ENCODE data around the gene RNASE3.
"Not testable (repeated sequence)": the region's sequence is repeated elsewhere in the genome, so short reads cannot be mapped to it uniquely, and the experiment has no call there.

Gene RNASE3

GRCh38 chr14:20891126-20891825 lies at the start of gene RNASE3:
RNASE3 (plus strand) TSS chr14:20891385; CDS start chr14:20891687, 302 bp downstream.
- H3K27me3 ChIP-seq (ENCODE audit: low read depth, low read length); H3K9me3 ChIP-seq (ENCODE audit: control insufficient read depth in 1 of 2, low read length in 2 of 2); H3K27ac ChIP-seq (ENCODE audit: low read length): not testable (repeated sequence)

GRCh38 chr14:20846560-20846959 lies 44.6 kb upstream of the RNASE3 start:
- Histone ChIP-seq H3K4me1 (ENCODE audit: control insufficient read depth in 1 of 2, insufficient read depth in 2 of 2, low read length in 2 of 2) (no peaks in the 10 kb centered on the region), H3K27ac (ENCODE audit: low read length) (no peak overlapping the region), H3K9me3 (ENCODE audit: control insufficient read depth in 1 of 2, low read length in 2 of 2) (no peaks in the 10 kb centered on the region), H3K27me3 (ENCODE audit: low read depth, low read length) (no peaks in the 10 kb centered on the region), H3K4me3 (ENCODE audit: low read depth in 1 of 2, low read length in 2 of 2) (no peak overlapping the region), H3K36me3 (ENCODE audit: control insufficient read depth in 1 of 2, insufficient read depth in 2 of 2, low read length in 2 of 2) (no peaks in the 10 kb centered on the region)

More at GRCh38 chr14:20891126-20891825, at the start of gene RNASE3:
- H3K4me1 ChIP-seq (ENCODE audit: control insufficient read depth in 1 of 2, insufficient read depth in 2 of 2, low read length in 2 of 2); H3K4me3 ChIP-seq (ENCODE audit: low read depth in 1 of 2, low read length in 2 of 2); H3K36me3 ChIP-seq (ENCODE audit: control insufficient read depth in 1 of 2, insufficient read depth in 2 of 2, low read length in 2 of 2): not testable (repeated sequence)

- H3K36me3 ChIP-seq (ENCODE audit: control insufficient read depth in 1 of 2, insufficient read depth in 2 of 2, low read length in 2 of 2), result no peaks in the 10 kb centered on the region
- H3K27me3 ChIP-seq (ENCODE audit: low read depth, low read length), result no peaks in the 10 kb centered on the region
- no peaks in the 10 kb centered on the region for H3K9me3 ChIP-seq (ENCODE audit: control insufficient read depth in 1 of 2, low read length in 2 of 2)
- no peak overlapping the region for H3K4me3 ChIP-seq (ENCODE audit: low read depth in 1 of 2, low read length in 2 of 2)
- no peak overlapping the region for H3K27ac ChIP-seq (ENCODE audit: low read length)
- H3K4me1 ChIP-seq (ENCODE audit: control insufficient read depth in 1 of 2, insufficient read depth in 2 of 2, low read length in 2 of 2), result no peaks in the 10 kb centered on the region
Observed at GRCh38 chr14:20848316-20848954, 42.8 kb upstream of the RNASE3 start.

GRCh38 chr14:20848955-20849570 lies 42.1 kb upstream of the RNASE3 start:
- no peaks in the 10 kb centered on the region for H3K9me3 ChIP-seq (ENCODE audit: control insufficient read depth in 1 of 2, low read length in 2 of 2)
- no peaks in the 10 kb centered on the region for H3K27me3 ChIP-seq (ENCODE audit: low read depth, low read length)
- no peaks in the 10 kb centered on the region for H3K4me1 ChIP-seq (ENCODE audit: control insufficient read depth in 1 of 2, insufficient read depth in 2 of 2, low read length in 2 of 2)
- H3K4me3 ChIP-seq (ENCODE audit: low read depth in 1 of 2, low read length in 2 of 2), result no peak overlapping the region
- H3K36me3 ChIP-seq (ENCODE audit: control insufficient read depth in 1 of 2, insufficient read depth in 2 of 2, low read length in 2 of 2), result no peaks in the 10 kb centered on the region
- no peak overlapping the region for H3K27ac ChIP-seq (ENCODE audit: low read length)

GRCh38 chr14:20853042-20853441 lies 38.1 kb upstream of the RNASE3 start:
- H3K9me3 ChIP-seq (ENCODE audit: control insufficient read depth in 1 of 2, low read length in 2 of 2), result no peaks in the 10 kb centered on the region
- no peaks in the 10 kb centered on the region for H3K36me3 ChIP-seq (ENCODE audit: control insufficient read depth in 1 of 2, insufficient read depth in 2 of 2, low read length in 2 of 2)
- no peak overlapping the region for H3K4me3 ChIP-seq (ENCODE audit: low read depth in 1 of 2, low read length in 2 of 2)
- H3K4me1 ChIP-seq (ENCODE audit: control insufficient read depth in 1 of 2, insufficient read depth in 2 of 2, low read length in 2 of 2), result no peaks in the 10 kb centered on the region
- no peaks in the 10 kb centered on the region for H3K27me3 ChIP-seq (ENCODE audit: low read depth, low read length)
- no peak overlapping the region for H3K27ac ChIP-seq (ENCODE audit: low read length)

GRCh38 chr14:20855652-20856291 lies 35.4 kb upstream of the RNASE3 start:
- H3K27ac ChIP-seq (ENCODE audit: low read length), result no peak overlapping the region
- no peak overlapping the region for H3K4me3 ChIP-seq (ENCODE audit: low read depth in 1 of 2, low read length in 2 of 2)
- no peaks in the 10 kb centered on the region for H3K27me3 ChIP-seq (ENCODE audit: low read depth, low read length)
- no peaks in the 10 kb centered on the region for H3K36me3 ChIP-seq (ENCODE audit: control insufficient read depth in 1 of 2, insufficient read depth in 2 of 2, low read length in 2 of 2)
- no peaks in the 10 kb centered on the region for H3K9me3 ChIP-seq (ENCODE audit: control insufficient read depth in 1 of 2, low read length in 2 of 2)
- no peaks in the 10 kb centered on the region for H3K4me1 ChIP-seq (ENCODE audit: control insufficient read depth in 1 of 2, insufficient read depth in 2 of 2, low read length in 2 of 2)

- Histone ChIP-seq H3K27ac (ENCODE audit: low read length) (no peak overlapping the region), H3K4me1 (ENCODE audit: control insufficient read depth in 1 of 2, insufficient read depth in 2 of 2, low read length in 2 of 2) (no peaks in the 10 kb centered on the region), H3K9me3 (ENCODE audit: control insufficient read depth in 1 of 2, low read length in 2 of 2) (no peaks in the 10 kb centered on the region), H3K27me3 (ENCODE audit: low read depth, low read length) (no peaks in the 10 kb centered on the region), H3K4me3 (ENCODE audit: low read depth in 1 of 2, low read length in 2 of 2) (no peak overlapping the region), H3K36me3 (ENCODE audit: control insufficient read depth in 1 of 2, insufficient read depth in 2 of 2, low read length in 2 of 2) (no peaks in the 10 kb centered on the region)
Observed at GRCh38 chr14:20857207-20857606, 34.0 kb upstream of the RNASE3 start.

GRCh38 chr14:20857630-20858261 lies 33.4 kb upstream of the RNASE3 start:
- no peaks in the 10 kb centered on the region for H3K4me1 ChIP-seq (ENCODE audit: control insufficient read depth in 1 of 2, insufficient read depth in 2 of 2, low read length in 2 of 2)
- H3K9me3 ChIP-seq (ENCODE audit: control insufficient read depth in 1 of 2, low read length in 2 of 2), result no peaks in the 10 kb centered on the region
- H3K4me3 ChIP-seq (ENCODE audit: low read depth in 1 of 2, low read length in 2 of 2), result no peak overlapping the region
- no peaks in the 10 kb centered on the region for H3K36me3 ChIP-seq (ENCODE audit: control insufficient read depth in 1 of 2, insufficient read depth in 2 of 2, low read length in 2 of 2)
- no peak overlapping the region for H3K27ac ChIP-seq (ENCODE audit: low read length)
- no peaks in the 10 kb centered on the region for H3K27me3 ChIP-seq (ENCODE audit: low read depth, low read length)

GRCh38 chr14:20866194-20866593 lies 25.0 kb upstream of the RNASE3 start:
- H3K27me3 ChIP-seq (ENCODE audit: low read depth, low read length), result no peaks in the 10 kb centered on the region
- no peaks in the 10 kb centered on the region for H3K36me3 ChIP-seq (ENCODE audit: control insufficient read depth in 1 of 2, insufficient read depth in 2 of 2, low read length in 2 of 2)
- H3K4me1 ChIP-seq (ENCODE audit: control insufficient read depth in 1 of 2, insufficient read depth in 2 of 2, low read length in 2 of 2), result no peaks in the 10 kb centered on the region
- no peak overlapping the region for H3K4me3 ChIP-seq (ENCODE audit: low read depth in 1 of 2, low read length in 2 of 2)
- no peak overlapping the region for H3K27ac ChIP-seq (ENCODE audit: low read length)
- H3K9me3 ChIP-seq (ENCODE audit: control insufficient read depth in 1 of 2, low read length in 2 of 2), result no peaks in the 10 kb centered on the region

- H3K4me3 ChIP-seq (ENCODE audit: low read depth in 1 of 2, low read length in 2 of 2), result no peak overlapping the region
- H3K9me3 ChIP-seq (ENCODE audit: control insufficient read depth in 1 of 2, low read length in 2 of 2), result no peaks in the 10 kb centered on the region
- H3K36me3 ChIP-seq (ENCODE audit: control insufficient read depth in 1 of 2, insufficient read depth in 2 of 2, low read length in 2 of 2), result no peaks in the 10 kb centered on the region
- H3K27ac ChIP-seq (ENCODE audit: low read length), result no peak overlapping the region
- no peaks in the 10 kb centered on the region for H3K27me3 ChIP-seq (ENCODE audit: low read depth, low read length)
- no peaks in the 10 kb centered on the region for H3K4me1 ChIP-seq (ENCODE audit: control insufficient read depth in 1 of 2, insufficient read depth in 2 of 2, low read length in 2 of 2)
Observed at GRCh38 chr14:20866963-20867362, 24.2 kb upstream of the RNASE3 start.
